ENCODE results near the gene DBT.

GRCh38 chr1:100177295-100178041 lies 72.2 kb downstream of the DBT start:
- no peak for TF ChIP-seq CTCF (IDR thresholded peaks at IDR 0.05)
- TF ChIP-seq POLR2A (IDR thresholded peaks at IDR 0.05) = no peak
